ENCODE results near the gene SEC62.

The SEC62 gene

GRCh38 chr3:169966951-169967915 lies 626 bp downstream of the SEC62 start:
- DNase-seq: peak; percentile 20

GRCh38 chr3:169968224-169968885 lies 1.7 kb downstream of the SEC62 start:
- DNase-seq: no peak

- DNase-seq: no peak
Observed at GRCh38 chr3:169969174-169970095, 2.8 kb downstream of the SEC62 start.

GRCh38 chr3:169970847-169971246 lies 4.2 kb downstream of the SEC62 start:
- no peak for DNase-seq

GRCh38 chr3:169971522-169971921 lies 4.9 kb downstream of the SEC62 start:
- DNase-seq: no peak

- DNase-seq: no peak
Observed at GRCh38 chr3:169980055-169980454, 13.4 kb downstream of the SEC62 start.

GRCh38 chr3:169984292-169984691 lies 17.7 kb downstream of the SEC62 start:
- no peak for DNase-seq

GRCh38 chr3:169990431-169990830 lies 23.8 kb downstream of the SEC62 start:
- no peak for DNase-seq

- DNase-seq: no peak
Observed at GRCh38 chr3:169992156-169992555, 25.5 kb downstream of the SEC62 start.

GRCh38 chr3:169992781-169993180 lies 26.2 kb downstream of the SEC62 start:
- no peak for DNase-seq

- no peak for DNase-seq
Observed at GRCh38 chr3:169993761-169994160, 27.2 kb downstream of the SEC62 start.

- no peak for DNase-seq
Observed at GRCh38 chr3:169996063-169996462, 29.5 kb downstream of the SEC62 start.

- no peak for DNase-seq
Observed at GRCh38 chr3:169998668-169999131, 32.1 kb downstream of the SEC62 start.

- DNase-seq: no peak
Observed at GRCh38 chr3:169999433-169999832, 32.8 kb downstream of the SEC62 start.

GRCh38 chr3:170000051-170000450 lies 33.4 kb downstream of the SEC62 start:
- DNase-seq: no peak

GRCh38 chr3:170002231-170002630 lies 35.6 kb downstream of the SEC62 start:
- DNase-seq: no peak

- no peak for DNase-seq
Observed at GRCh38 chr3:170002879-170003278, 36.3 kb downstream of the SEC62 start.

- DNase-seq: no peak
Observed at GRCh38 chr3:170003881-170004356, 37.3 kb downstream of the SEC62 start.

GRCh38 chr3:170007031-170007663 lies 40.5 kb downstream of the SEC62 start:
- no peak for DNase-seq

- DNase-seq: no peak
Observed at GRCh38 chr3:170010498-170010897, 43.9 kb downstream of the SEC62 start.

- DNase-seq: peak; percentile 10
Observed at GRCh38 chr3:170012683-170013400, 46.2 kb downstream of the SEC62 start.

GRCh38 chr3:170016057-170016456 lies 49.5 kb downstream of the SEC62 start:
- no peak for DNase-seq

Data from kidney glomerular epithelial cell (primary cell).